GM19025 (cell line): ENCODE results near the gene BRMS1L.
"Not testable (repeated sequence)": the region's sequence is repeated elsewhere in the genome, so short reads cannot be mapped to it uniquely, and the experiment has no call there.

Experiments
- ATAC-seq: cut with Tn5 transposase; IDR thresholded peaks from one replicate; pipeline ENCODE4 v1.9.1; 2021; ENCODE audit warnings: mild to moderate bottlenecking, low read depth, moderate library complexity; ENCODE audit not compliant: unreplicated experiment

The BRMS1L gene

GRCh38 chr14:35826218-35826951, at the start of gene BRMS1L:
Gene BRMS1L (plus strand): TSS chr14:35826338. CDS start chr14:35826517, 179 bp downstream.
- peak; percentile 94 for ATAC-seq

GRCh38 chr14:35776823-35777222, 49.3 kb upstream of the BRMS1L start:
- ATAC-seq = no peak

- not testable (repeated sequence) for ATAC-seq
These were observed 48.6 kb upstream of the BRMS1L start for GRCh38 chr14:35777550-35777949.

- ATAC-seq = no peak
These were observed 46.8 kb upstream of the BRMS1L start for GRCh38 chr14:35779368-35779767.

GRCh38 chr14:35783699-35784098, 42.4 kb upstream of the BRMS1L start:
- ATAC-seq = no peak

GRCh38 chr14:35786856-35787255, 39.3 kb upstream of the BRMS1L start:
- no peak for ATAC-seq

GRCh38 chr14:35789651-35790050, 36.5 kb upstream of the BRMS1L start:
- ATAC-seq = no peak

GRCh38 chr14:35797796-35798195, 28.3 kb upstream of the BRMS1L start:
- no peak for ATAC-seq

- no peak for ATAC-seq
These were observed 19.9 kb upstream of the BRMS1L start for GRCh38 chr14:35806006-35806907.

- no peak for ATAC-seq
These were observed 18.8 kb upstream of the BRMS1L start for GRCh38 chr14:35807131-35807961.

GRCh38 chr14:35808076-35808637, 18.0 kb upstream of the BRMS1L start:
- no peak for ATAC-seq

GRCh38 chr14:35808638-35809563, 17.2 kb upstream of the BRMS1L start, which contains the start of gene RALGAPA1:
Gene RALGAPA1 (minus strand): TSS chr14:35809295. CDS start chr14:35808835, 460 bp downstream.
- peak; percentile 94 for ATAC-seq

- no peak for ATAC-seq
These were observed 16.5 kb upstream of the BRMS1L start for GRCh38 chr14:35809597-35809996.

GRCh38 chr14:35810963-35811362, 15.2 kb upstream of the BRMS1L start:
- ATAC-seq = no peak

- ATAC-seq = peak; percentile 64
These were observed 11.7 kb upstream of the BRMS1L start for GRCh38 chr14:35814371-35815005.

GRCh38 chr14:35818346-35819115, 7.6 kb upstream of the BRMS1L start:
- no peak for ATAC-seq

- no peak for ATAC-seq
These were observed 6.3 kb upstream of the BRMS1L start for GRCh38 chr14:35819591-35820540.
